IPS-NIHi7 (cell line): ENCODE results near the gene DLG5.

ENCODE experiments used
- DNase-seq: peaks from one replicate; pipeline ENCODE4 v3.0.0; 2012; ENCODE audit warnings: mixed read lengths; ENCODE audit errors: extremely low spot score

Gene DLG5, protein sequence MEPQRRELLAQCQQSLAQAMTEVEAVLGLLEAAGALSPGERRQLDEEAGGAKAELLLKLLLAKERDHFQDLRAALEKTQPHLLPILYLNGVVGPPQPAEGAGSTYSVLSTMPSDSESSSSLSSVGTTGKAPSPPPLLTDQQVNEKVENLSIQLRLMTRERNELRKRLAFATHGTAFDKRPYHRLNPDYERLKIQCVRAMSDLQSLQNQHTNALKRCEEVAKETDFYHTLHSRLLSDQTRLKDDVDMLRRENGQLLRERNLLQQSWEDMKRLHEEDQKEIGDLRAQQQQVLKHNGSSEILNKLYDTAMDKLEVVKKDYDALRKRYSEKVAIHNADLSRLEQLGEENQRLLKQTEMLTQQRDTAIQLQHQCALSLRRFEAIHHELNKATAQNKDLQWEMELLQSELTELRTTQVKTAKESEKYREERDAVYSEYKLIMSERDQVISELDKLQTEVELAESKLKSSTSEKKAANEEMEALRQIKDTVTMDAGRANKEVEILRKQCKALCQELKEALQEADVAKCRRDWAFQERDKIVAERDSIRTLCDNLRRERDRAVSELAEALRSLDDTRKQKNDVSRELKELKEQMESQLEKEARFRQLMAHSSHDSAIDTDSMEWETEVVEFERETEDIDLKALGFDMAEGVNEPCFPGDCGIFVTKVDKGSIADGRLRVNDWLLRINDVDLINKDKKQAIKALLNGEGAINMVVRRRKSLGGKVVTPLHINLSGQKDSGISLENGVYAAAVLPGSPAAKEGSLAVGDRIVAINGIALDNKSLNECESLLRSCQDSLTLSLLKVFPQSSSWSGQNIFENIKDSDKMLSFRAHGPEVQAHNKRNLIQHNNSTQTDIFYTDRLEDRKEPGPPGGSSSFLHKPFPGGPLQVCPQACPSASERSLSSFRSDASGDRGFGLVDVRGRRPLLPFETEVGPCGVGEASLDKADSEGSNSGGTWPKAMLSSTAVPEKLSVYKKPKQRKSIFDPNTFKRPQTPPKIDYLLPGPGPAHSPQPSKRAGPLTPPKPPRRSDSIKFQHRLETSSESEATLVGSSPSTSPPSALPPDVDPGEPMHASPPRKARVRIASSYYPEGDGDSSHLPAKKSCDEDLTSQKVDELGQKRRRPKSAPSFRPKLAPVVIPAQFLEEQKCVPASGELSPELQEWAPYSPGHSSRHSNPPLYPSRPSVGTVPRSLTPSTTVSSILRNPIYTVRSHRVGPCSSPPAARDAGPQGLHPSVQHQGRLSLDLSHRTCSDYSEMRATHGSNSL (N-terminal part only)

DNA sequence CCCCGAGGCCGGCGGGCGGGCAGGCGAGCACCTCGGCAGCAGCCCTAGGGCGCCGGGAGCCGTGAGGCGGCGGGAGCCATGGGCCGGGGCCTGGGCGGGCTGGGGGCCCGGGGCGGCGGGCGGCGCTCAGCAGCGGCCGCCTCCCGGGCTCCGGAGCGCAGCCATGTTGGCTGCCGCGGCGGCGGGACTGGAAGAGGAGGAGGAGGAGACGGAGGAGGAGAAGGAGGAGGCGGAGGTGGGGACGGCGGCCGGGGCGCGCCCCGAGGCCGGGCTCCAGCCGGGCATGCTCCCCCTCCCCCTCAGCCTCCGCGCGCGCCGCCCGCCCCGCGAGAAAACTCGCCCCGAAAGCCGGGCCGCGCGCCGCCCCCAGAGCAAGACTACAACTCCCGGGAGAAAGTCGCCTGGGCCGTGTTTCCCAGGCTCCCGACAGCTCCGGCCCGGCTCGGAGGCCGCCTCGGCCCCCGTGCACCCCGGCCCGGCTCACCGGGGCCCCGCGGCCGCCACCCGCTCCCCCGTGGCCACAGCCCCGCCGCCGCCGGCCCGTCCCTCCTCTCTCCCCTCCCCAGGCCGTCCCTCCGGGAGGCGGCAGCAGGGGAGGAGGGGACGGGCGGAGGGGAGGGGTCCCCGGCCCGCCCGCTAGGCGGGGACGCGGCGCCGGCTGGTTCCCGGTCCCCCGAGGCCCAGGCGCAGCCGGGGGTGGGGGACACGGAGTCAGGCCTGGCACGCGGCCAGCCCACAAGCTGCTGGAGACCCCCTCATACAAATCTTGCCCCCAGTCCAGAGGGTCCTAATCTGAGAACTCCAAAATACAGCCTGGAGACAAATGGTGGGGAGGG lies at the start of gene DLG5:
DLG5 (minus strand) TSS at position 190 of the 836 bp plus-strand sequence. CDS start 235 bp downstream, outside the sequence.
- DNase-seq: peak; percentile 66

DNA sequence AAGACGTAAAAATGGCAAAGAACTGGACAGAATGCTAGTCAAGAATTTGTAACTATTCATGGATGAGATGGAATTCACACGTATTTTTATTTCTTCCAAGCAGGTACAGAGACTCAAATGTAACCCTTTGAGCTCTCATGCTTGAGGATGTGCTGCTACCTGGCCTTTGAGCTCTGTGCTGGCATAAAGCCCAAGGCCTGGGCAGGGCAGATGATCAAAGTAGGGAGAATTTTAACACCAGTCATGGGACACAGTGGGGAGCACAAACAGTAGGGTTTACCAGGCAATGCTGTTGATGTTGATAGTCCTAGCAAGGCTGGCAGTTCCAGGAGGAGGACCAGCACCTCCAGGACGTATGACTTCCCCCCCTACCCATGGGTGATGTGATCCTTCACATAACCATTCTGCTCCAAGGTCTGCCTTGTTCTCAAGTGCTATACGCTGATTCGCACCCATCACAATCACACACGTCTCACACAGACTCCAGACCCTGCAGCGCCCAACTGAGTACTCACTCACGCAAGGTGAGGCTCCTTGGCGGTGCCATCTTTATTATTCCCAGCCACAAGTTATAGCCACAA lies 48.6 kb upstream of the DLG5 start:
- DNase-seq: no peak

DNA sequence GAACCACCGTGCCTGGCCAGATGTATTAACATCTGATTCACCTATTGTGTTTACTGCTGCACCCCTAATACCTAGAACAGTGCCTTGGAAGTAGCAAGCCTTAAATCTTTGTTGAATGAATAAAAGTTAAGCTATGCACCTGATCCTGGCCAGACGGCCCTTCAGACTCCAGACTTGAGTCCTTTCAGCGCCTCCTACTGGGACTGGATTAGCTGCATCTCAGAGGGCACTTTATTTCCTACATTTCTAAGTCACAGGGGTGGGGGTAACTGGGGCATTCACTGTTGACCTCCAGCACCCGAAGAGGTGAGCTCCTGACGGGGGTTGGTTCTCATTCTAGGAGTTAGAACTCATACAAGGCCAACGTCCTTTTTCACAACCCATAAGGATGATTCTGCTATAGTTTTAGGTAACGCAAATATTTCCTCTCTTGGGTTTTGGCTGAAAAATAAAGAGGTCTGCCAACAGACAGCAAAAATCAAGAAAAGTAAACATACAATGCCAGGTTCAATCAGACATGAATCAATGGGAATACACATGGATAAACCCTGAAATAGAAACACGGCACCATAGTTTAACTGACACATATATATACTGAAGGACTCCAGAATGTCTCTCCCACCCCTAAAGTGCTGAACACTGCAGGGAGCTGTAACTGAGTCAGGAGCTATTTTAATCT lies 48.0 kb upstream of the DLG5 start:
- DNase-seq: peak; percentile 88

DNA sequence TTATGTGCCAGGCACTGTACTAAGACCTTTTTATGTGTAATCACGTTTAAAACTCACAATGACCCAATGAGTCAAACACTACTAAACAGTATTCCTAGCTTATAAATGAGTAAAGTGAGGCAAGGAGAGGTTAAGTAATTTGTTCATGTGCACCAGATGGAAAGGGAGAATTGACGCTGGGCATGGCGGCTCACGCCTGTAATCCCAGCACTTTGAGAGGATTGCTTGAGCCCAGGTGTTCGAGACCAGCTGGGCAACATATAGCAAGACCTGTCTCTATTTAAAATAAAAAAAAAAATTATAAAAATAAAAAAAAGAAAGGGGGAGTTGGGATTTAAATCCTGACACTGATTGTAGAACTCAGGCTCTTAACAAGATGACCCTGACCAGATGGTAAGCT lies 46.7 kb upstream of the DLG5 start:
- DNase-seq: no peak

DNA sequence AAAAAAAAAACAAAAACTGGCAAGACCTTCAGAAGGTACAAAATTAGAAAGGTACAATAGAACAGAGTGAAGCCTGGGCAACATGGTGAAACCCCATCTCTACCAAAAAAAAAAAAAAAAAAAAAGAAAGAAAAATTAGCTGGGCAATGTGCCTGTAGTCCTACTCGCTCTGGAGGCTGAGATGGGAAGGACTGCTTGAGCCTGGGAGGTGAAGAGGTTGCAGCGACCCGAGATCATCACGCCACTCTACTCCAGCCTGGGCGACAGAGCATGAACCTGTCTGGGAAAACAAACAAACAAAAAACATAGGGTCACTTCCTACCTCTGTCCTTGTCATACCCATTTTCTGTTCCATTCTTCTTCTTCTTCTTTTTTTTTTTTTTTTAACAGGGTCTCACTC lies 45.6 kb upstream of the DLG5 start:
- no peak for DNase-seq

DNA sequence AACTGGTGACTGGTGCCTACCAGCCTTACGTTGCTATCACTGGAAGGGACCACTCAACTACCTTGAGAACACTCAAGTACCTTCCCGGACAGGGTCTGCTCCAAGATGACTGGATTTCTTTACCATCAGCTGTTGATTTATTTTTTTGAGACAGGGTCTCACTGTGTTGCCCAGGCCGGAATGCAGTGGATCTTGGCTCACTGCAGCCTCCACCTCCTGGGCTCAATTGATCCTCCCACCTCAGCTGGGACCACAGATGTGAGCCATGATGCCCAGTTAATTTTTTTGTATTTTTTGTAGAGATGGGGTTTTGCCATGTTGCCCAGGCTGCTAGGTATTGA lies 45.2 kb upstream of the DLG5 start:
- DNase-seq: no peak

DNA sequence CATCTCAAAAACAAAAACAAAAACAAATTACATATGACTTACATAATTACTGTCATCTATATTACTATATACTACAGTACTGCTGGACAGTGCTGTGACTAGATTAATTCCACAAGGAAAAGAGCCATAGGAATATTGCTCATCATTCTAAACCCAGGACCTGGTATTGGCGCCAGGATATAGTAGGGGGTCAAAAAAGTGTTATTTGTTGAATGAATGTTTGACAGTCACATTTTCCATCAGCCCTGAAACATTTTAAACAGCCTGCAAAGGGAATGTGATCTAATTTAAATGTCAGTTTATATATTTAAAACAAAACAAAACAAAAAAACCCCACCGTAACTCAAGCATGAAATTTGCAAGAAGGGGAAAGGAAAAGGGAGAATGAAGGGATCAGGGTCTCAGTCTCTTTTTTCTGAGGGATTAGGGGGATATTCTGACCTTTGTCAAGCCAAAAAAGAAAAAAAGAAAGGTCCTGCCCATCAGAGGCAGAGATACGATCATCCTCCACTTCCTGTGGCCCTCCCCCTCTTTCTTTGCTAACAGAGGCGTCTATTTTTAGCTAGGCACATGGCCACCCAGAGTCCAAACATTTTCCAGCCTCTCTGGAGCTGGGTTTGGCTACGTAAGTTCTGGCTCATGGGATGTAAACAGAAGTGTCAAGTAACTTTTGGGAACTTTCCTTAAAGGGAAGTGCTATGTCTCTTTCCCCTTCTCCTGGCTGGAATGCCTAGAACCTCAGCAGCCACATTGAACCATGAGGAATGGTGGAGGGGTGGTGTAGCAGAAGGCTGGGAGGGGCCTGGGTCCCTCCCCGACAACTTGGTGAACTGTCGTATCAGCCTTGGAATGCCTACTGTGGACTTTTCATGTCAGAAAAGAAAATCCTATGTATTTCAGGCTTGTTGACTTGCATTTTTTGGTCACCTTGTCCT lies 44.6 kb upstream of the DLG5 start:
- peak; percentile 56 for DNase-seq

DNA sequence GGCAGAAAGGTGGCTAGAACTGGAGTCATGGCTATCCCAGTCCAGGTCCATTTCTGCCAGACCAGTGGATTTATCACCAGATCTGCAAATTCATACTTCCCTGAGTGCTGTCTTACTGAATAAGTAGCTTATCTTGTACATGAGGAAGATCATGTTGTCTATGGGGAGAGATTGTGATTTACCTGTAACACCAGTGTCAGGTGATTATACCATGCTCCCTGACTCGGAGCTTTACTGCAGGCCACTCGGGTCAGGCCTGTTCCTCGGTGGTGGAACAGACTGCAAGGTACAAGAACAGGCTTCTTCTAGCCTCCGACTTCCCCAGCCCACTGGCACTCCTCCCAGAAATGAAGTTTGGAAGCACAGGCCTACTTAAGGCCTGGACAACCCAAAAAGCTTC lies 42.6 kb upstream of the DLG5 start:
- DNase-seq: no peak

DNA sequence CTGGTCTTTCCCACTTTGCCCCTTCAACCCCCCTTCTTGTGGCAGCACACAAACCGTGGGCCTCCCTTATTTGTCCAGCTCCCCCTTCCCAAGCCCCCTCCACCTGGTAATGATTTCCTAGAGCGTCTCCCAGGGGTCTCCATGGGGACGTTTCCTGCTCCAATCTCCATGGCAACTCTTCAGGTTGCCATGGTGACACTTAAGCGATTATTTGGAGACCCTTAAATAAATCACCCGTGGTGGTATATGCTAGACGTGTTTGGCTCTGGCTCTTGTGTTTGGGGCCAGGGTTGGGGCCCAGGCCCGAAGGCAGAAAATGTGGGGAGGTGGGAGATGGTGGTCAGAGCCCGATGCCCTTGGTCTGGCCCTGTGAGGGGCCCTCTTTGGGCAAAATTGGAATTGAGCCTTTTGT lies 41.1 kb upstream of the DLG5 start:
- DNase-seq: peak; percentile 15

DNA sequence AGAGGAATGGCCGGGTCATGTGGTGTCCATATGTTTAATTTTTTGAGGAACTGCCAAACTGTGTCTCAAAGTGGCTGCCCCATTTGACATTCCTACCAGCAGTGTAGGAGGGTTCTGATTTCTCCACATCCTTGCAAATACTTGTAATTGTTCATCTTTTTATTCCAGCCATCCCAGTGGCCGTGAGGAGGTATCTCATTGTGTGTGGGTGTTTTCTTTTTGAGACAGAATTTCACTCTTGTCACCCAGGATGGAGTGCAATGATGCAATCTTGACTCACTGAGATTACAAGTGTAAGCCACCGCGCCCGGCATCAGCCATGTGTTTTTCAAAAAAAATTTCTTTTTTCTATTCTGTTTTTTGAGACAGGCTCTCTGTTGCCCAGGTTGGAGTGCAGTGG lies 38.7 kb upstream of the DLG5 start:
- DNase-seq: no peak

DNA sequence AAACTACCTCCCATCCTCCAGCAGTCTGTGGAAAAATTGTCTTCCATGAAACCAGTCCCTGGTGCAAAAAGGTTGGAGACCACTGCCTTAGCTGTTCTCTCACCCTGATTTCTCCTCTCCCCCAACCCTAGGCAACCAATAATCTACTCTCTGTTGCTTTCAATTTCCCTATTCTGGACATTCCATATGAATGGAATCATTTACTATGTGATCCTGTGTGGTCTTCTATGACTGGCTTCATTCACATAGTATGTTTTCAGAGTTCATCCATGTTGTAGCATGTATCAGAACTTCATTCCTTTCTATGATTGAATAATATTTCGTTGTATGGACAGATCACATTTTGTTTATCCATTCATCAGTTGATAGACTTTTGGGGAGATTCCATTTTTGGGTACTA lies 38.3 kb upstream of the DLG5 start:
- no peak for DNase-seq

DNA sequence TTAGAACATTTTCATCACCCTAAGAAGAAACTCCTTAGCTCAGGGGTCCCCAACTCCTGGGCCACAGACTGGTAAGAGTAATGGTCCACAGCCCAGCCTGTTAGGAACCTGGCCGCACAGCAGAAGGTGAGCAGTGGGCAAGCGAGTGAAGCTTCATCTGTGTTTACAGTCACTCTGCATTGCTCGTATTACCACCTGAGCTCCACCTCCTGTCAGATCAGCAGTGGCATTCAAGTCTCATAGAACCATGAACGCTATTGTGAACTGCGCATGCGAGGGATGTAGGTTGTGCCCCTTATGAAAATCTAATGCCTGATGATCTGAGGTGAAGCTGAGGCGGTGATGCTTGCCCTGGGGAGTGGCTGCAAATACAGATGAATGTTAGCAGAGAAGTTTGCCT lies 37.3 kb upstream of the DLG5 start:
- DNase-seq: no peak

DNA sequence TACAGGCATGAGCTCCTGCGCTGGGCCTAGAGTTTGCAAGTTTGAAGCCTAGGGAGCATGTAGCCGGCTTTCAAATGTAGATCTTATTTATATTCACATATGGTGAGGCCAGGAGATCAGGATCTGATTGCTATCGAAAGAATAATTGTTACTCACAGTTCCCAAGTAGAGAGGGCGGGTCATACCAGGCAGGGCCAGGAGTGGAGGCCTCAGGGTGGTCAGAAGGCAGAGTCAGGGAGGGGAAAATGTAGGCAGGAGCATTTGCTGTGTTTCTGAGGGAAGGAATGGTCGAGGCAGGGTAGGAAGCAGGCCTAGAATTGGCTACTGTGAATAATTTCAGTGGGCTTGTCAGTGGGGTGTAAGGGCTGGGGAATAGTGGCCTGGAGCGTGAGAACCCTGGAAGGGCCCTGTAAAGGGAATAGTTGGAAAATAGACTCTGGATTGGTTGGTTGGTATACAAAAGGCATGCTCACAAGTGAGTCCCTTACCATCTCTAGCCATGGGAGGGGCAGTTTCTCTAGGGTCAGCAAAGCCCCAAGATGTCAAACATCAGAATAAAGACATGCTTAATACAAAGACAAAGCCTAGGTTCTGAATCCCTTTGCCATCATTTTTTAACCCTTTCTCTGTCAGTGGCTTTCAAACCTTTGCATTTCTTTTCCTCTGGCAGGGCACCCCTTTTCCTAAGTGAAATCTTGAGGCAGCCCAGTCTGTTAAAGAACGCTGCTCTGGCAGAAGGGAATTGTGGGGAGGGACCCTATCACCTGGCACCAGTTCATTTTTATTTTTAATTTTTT lies 36.0 kb upstream of the DLG5 start:
- DNase-seq: peak; percentile 12

DNA sequence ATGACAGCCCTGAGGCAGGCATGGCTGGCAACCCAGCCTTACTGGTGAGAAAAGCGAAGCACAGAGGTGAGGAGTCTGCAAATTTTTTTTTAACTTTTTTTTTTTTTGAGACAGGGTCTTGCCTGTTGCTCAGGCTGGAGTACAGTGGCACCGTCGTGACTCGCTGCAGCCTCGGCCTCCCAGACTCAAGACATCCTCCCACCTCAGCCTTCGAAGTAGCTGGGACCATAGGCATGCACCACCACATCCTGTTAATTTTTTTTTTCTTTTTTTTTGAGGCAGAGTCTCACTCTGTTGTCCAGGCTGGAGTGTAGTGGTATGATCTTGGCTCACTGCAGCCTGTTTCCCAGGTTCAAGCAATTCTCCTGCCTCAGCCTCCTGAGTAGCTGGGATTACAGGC lies 35.1 kb upstream of the DLG5 start:
- DNase-seq: no peak

DNA sequence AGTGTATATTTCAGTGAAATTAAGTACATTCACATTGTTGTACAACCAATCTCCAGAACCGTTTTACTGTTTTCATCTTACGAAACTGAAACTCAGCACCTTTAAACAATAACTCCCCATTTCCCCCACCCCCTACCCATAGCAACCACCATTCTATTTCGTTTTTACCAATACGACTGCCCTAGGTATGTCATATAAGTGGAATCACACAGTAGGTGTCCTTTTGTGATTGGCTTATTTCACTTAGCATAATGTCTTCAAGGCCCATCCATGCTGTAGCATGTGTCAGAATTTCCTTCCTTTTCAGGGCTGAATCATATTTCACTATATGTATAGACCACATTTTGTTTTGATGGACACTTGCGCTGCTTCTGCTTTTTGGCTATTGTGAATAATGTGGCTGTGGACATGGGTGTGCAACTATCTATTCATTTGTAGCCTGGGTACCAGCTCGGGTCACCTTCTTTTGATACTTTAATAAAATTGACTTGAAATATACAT lies 34.3 kb upstream of the DLG5 start:
- no peak for DNase-seq

DNA sequence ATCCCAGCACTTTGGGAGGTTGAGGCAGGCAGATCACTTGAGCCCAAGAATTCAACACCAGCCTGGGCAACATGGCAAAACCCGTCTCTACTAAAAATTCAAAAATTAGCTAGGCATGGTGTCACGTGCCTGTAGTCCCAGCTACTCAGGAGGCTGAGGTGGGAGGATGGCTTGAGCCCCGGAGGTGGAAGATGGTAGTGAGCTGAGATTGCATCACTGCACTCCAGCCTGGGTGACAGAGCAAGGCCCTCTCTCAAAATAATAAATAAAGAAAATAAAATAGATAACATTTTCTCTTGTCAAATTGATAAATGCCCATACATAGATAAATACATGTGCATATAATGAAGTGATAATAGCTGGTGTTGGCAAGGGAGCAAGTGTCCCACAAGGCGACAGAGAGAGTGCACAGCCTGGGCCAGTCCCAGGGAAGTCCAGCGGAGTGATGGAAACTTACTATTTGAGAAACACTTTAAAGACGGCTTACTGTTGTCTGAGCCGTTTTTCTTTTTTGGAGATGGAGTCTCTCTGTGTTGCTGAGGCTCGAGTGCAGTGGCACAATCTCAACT lies 33.4 kb upstream of the DLG5 start:
- no peak for DNase-seq

DNA sequence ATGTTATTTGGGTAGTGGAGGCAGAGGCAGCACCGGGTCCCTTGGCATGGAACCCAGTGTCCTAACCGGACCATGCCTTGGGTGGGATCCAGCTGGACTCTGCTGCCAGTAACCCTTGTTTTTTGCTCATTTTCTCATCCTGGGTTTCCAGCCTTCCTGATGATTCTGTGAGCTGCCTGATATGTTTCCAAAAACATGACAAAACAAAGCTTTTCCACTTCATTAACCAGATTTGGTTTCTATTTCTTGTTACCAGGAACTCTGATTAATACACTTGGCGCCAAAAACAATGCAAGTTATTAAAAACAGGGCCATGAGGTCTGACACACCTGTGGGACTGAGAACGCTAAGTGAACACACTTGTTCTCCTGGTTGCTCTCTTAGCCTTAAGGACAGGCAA lies 32.8 kb upstream of the DLG5 start:
- no peak for DNase-seq

DNA sequence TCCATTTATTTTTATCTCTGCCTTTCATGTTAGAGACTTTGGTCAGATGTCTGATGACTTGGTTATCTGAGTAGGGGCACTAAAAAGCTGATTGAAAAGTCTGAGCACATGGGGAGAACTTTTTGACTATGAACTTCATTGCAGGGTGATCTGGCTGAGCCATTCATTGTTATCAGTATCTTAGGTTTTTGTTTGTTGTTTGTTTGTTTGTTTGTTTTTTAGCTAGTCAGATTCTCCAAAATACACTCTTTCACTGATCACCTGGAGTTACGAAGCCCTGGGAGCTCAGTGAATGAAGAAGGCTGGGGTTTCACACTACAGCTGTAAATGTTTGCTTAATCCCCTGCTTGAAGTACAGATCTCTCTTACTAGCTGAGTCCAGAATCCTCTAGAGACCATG lies 28.6 kb upstream of the DLG5 start:
- DNase-seq: no peak
